ENCODE measurements around the gene HLA-DRB1.
"Not testable (repeated sequence)": the region's sequence is repeated elsewhere in the genome, so short reads cannot be mapped to it uniquely, and the experiment has no call there.

The HLA-DRB1 gene

DNA sequence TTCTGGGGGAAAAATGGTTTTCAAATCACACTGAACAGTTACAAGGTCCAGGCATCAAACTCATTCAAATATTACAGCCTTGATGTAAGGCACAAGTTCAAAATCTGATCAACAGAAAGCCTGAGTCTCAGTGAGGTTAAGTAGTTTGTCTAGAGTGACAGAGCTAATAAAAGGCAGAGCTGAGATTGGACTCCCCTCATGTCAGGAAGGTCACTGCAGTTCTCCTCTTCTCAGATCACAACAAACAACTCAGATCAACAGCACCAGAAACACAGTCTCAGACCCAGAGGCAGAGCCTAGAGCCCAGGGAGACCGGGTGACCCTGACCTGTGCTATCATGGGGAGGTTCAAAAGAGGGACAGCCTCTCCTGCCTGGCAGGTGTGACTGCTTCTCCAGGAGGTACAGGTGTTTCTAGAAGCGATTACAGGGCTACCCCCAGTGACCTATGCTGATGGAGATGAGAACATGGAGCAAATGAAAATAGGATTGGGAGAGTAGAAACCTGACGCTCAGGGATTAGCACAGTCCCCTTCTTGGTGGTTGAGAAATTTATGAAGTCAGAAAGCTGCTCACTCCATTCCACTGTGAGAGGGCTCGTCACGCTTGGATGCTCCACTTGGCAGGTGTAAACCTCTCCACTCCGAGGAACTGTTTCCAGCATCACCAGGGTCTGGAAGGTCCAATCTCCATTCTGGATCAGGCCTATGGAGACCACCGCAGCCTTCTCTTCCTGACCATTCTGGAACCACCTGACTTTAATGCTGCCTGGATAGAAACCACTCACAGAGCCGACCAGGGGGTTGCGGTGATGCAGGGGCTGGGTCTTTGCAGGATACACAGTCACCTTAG lies 35.3 kb downstream of the HLA-DRB1 start:
- DNase-seq: no peak

DNA sequence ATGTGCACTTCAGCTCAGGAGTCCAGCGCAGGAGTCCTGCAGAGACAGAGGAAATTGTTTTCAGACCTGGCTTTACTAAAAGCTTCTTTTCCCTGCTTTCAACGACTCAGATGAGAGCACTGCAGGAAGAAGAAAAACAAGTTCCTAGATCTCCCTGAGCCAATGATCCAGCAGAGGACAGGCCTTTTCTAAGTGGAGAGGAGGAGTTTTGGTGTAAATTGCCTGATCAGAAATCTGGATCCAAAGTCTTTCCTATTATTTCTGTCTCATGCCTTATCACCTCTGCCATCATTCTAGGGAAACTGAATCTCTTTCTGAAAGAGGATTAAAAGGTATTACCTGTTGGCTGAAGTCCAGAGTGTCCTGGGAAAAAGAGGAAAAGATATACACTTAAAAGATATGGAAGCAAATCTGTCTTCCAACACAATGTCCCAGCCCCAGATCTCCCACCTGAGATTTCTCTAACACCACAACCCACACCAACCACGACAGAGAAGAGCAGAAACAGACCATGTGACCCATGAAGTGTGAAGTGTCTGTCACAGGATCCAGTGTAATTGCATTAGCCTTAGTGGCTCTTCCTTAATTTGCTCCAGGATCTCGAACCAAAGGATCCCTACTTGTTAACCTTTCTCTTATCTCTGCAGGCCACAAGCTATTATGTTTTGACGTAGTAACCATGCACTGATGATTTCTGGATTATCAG lies 36.5 kb downstream of the HLA-DRB1 start:
- DNase-seq: no peak

DNA sequence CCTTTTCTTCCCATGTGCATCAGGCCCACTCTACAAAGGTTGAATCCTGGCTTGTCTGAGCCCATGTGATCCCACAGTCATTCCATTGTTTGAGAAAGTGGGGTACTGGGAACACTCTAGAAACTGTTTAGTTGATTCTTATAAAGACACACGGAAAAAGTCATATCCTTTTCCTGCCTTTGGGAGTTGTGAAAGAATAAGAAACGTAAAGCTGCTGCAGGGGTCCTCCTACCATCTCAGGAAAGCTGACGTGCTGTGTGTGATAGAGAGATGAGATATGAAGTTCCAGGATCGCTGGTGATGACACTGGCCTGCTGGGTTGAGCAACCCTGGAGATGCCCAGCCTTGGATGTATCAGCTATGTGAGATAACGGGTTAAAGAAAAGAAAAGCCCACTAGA lies 38.2 kb downstream of the HLA-DRB1 start:
- DNase-seq: no peak

DNA sequence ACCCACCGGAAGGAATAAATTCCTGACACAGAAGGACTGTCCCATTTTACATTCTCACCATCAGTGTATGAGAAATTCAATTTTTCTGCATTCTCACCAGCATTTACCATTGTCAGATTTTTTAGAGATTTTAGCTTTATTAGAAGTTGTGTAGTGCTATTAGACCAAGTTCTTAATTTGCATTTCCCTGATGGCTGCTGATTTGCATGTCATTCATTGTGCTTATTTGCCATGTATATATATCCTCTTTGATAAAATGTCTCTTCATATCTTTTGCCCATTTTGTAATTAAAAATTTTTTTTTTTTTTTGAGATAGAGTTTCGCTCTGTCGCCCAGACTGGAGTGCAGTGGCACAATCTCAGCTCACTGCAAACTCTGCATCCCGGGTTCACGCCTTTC lies 49.8 kb downstream of the HLA-DRB1 start:
- DNase-seq: no peak

DNA sequence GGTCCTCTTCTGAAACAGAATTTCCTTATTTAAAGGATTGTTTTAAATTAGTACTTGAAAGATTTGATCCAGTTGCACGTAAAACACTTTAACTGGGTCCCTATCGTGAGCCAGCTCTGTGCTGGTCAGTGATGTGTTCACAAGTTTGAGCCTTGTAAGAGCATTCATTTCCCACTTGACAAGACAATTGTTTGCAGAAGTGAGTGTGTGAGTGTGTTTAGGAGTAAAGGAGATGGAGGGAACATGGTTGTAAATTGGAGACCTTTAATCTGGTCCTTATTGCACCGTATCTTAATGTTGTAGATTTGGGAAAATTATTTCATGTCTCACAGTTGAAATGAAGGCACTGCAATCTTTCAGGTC lies 59.2 kb downstream of the HLA-DRB1 start:
- DNase-seq: not testable (repeated sequence)

DNA sequence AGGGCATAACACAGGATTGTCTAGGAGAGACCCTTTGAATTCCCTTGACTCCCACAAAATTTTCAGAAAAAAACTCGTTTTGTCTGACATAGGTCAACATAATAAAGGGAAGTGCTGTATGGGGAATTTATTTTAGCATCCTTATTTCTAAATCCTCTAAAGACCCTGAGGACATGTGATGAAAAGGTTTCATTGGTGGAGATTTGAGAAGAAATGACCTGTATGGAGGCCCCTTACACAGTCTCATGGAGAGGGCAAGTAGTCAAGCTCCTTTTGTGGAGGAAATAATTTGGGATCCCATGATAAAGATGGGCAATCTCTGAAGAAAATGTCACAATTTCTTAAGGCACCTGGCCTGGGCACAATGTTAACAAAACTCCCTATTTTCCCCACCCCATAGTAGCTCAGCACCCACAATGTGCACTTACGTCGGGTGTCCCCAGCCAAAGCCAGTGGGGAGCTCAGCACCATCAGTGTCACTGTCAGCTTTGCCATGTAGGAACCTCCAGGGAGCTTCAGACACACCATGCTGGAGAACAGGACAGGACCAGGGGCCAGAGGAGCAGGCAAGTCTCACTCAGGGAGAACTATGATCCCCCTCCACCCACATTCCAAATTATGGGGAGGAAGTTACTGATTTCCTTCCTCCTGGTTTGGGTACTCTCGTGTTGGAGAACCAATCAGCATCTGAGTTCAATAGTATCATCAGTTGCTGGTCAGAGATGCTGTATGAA lies 59.8 kb downstream of the HLA-DRB1 start, which contains the start of gene HLA-DRB5:
TSS of gene HLA-DRB5 (minus strand) at position 591 of the 734 bp plus-strand sequence. CDS start at position 528, 63 bp downstream.
- no peak for DNase-seq

Measured in T1000 (cell line).